ENCODE results near the gene ZNF701. TPM values are rescaled to one million over a fixed set of nuclear protein-coding genes. Genes with fewer than 3 reads are reported as not detected.
"Not testable (repeated sequence)": the region's sequence is repeated elsewhere in the genome, so short reads cannot be mapped to it uniquely, and the experiment has no call there.

ZNF701 gene
- total and polyA plus RNA-seq, 4 donors = 5.8 to 28.9 (median 12.1) TPM

GRCh38 chr19:52557231-52557995, 12.7 kb upstream of the ZNF701 start:
- no peaks in the 10 kb centered on the region for H3K4me1 ChIP-seq (ENCODE audit: control insufficient read depth in 5 of 5, insufficient read depth in 5 of 5, low read length in 5 of 5)
- WGBS, 2 donors = 97% methylated on average over 16 of the region's 16 CpGs
- DNase-seq (no peak), ATAC-seq (ENCODE audit: insufficient read depth, low FRiP score) (no peak)
- peaks cover 18 to 53% (median 43%) of the 10 kb centered on the region in 4 donors for H3K36me3 ChIP-seq (ENCODE audit: control insufficient read depth in 4 of 4, insufficient read depth in 4 of 4, low read length in 4 of 4)
- no peak overlapping the region for H3K27ac ChIP-seq (ENCODE audit: low read depth in 1 of 2, low read length in 1 of 2)
- H3K9ac ChIP-seq (ENCODE audit: insufficient read depth in 1 of 2, low read length in 2 of 2) = no peak overlapping the region
- no peak for TF ChIP-seq CTCF (IDR thresholded peaks at IDR 0.05; ENCODE audit: control extremely low read depth, extremely low read depth)
- H3K9me3 ChIP-seq (ENCODE audit: control insufficient read depth in 4 of 4, insufficient read depth in 3 of 4, low read length in 3 of 4) = peaks cover 17 to 39% (median 31%) of the 10 kb centered on the region in 4 donors
- no peak overlapping the region for H3K4me3 ChIP-seq
- H3K27me3 ChIP-seq (ENCODE audit: control insufficient read depth in 3 of 3, insufficient read depth in 3 of 3, low read length in 2 of 3) = no peaks in the 10 kb centered on the region

GRCh38 chr19:52558732-52559445, 11.2 kb upstream of the ZNF701 start:
- WGBS, 2 donors = 76 to 77% methylated on average over 5 of the region's 5 CpGs
- H3K4me3 ChIP-seq; H3K27me3 ChIP-seq (ENCODE audit: control insufficient read depth in 3 of 3, insufficient read depth in 3 of 3, low read length in 2 of 3); H3K9ac ChIP-seq (ENCODE audit: insufficient read depth in 1 of 2, low read length in 2 of 2); DNase-seq; H3K27ac ChIP-seq (ENCODE audit: low read depth in 1 of 2, low read length in 1 of 2); ATAC-seq (ENCODE audit: insufficient read depth, low FRiP score); H3K4me1 ChIP-seq (ENCODE audit: control insufficient read depth in 5 of 5, insufficient read depth in 5 of 5, low read length in 5 of 5): not testable (repeated sequence)
- Histone ChIP-seq H3K9me3 (ENCODE audit: control insufficient read depth in 4 of 4, insufficient read depth in 3 of 4, low read length in 3 of 4) (peaks cover 11 to 38% (median 28%) of the 10 kb centered on the region in 4 donors), H3K36me3 (ENCODE audit: control insufficient read depth in 4 of 4, insufficient read depth in 4 of 4, low read length in 4 of 4) (peaks cover 14 to 47% (median 32%) of the 10 kb centered on the region in 4 donors)

- ATAC-seq (ENCODE audit: insufficient read depth, low FRiP score) = not testable (repeated sequence)
Observed at GRCh38 chr19:52561611-52562010, 8.5 kb upstream of the ZNF701 start.

GRCh38 chr19:52566121-52566520, 4.0 kb upstream of the ZNF701 start:
- no peak for DNase-seq
- ATAC-seq (ENCODE audit: insufficient read depth, low FRiP score) = no peak
- 88 to 94% methylated on average over 6 of the region's 6 CpGs for WGBS, 2 donors
- no peak for TF ChIP-seq CTCF (IDR thresholded peaks at IDR 0.05; ENCODE audit: control extremely low read depth, extremely low read depth)
- peaks cover 0 to 14% (median 7%) of the 10 kb centered on the region in 4 donors for H3K36me3 ChIP-seq (ENCODE audit: control insufficient read depth in 4 of 4, insufficient read depth in 4 of 4, low read length in 4 of 4)
- H3K27ac ChIP-seq (ENCODE audit: low read depth in 1 of 2, low read length in 1 of 2) = no peak overlapping the region
- no peak overlapping the region for H3K9ac ChIP-seq (ENCODE audit: insufficient read depth in 1 of 2, low read length in 2 of 2)
- peaks cover 0 to 29% (median 0%) of the 10 kb centered on the region in 4 donors for H3K9me3 ChIP-seq (ENCODE audit: control insufficient read depth in 4 of 4, insufficient read depth in 3 of 4, low read length in 3 of 4)
- no peaks in the 10 kb centered on the region for H3K27me3 ChIP-seq (ENCODE audit: control insufficient read depth in 3 of 3, insufficient read depth in 3 of 3, low read length in 2 of 3)
- no peak overlapping the region for H3K4me3 ChIP-seq
- peaks cover 0 to 6% (median 0%) of the 10 kb centered on the region in 5 donors for H3K4me1 ChIP-seq (ENCODE audit: control insufficient read depth in 5 of 5, insufficient read depth in 5 of 5, low read length in 5 of 5)

More at GRCh38 chr19:52561611-52562010, 8.5 kb upstream of the ZNF701 start:
- not testable (repeated sequence) for H3K27me3 ChIP-seq (ENCODE audit: control insufficient read depth in 3 of 3, insufficient read depth in 3 of 3, low read length in 2 of 3); DNase-seq; H3K9ac ChIP-seq (ENCODE audit: insufficient read depth in 1 of 2, low read length in 2 of 2); H3K27ac ChIP-seq (ENCODE audit: low read depth in 1 of 2, low read length in 1 of 2); H3K4me3 ChIP-seq; H3K4me1 ChIP-seq (ENCODE audit: control insufficient read depth in 5 of 5, insufficient read depth in 5 of 5, low read length in 5 of 5)
- H3K9me3 ChIP-seq (ENCODE audit: control insufficient read depth in 4 of 4, insufficient read depth in 3 of 4, low read length in 3 of 4) = peaks cover 0 to 35% (median 6%) of the 10 kb centered on the region in 4 donors
- WGBS, 2 donors = 99% methylated on average over 8 of the region's 8 CpGs
- H3K36me3 ChIP-seq (ENCODE audit: control insufficient read depth in 4 of 4, insufficient read depth in 4 of 4, low read length in 4 of 4) = peaks cover 5 to 25% (median 14%) of the 10 kb centered on the region in 4 donors

Data from lung (tissue), 12 donors.